Measurements from ENCODE around the gene DRC3. TPM values are rescaled to one million over a fixed set of nuclear protein-coding genes. Genes with fewer than 3 reads are reported as not detected.
"Not testable (repeated sequence)": the region's sequence is repeated elsewhere in the genome, so short reads cannot be mapped to it uniquely, and the experiment has no call there.

The DRC3 gene
- polyA plus RNA-seq, 1 donor from 2014 or later = 1.9 TPM

- peak; percentile 30 for TF ChIP-seq CTCF (IDR thresholded peaks at IDR 0.05; ENCODE audit: poor library complexity, severe bottlenecking)
- TF ChIP-seq RAD21 (conservative IDR thresholded peaks at IDR 0.05) = no peak
- TF ChIP-seq REST (IDR thresholded peaks at IDR 0.05; ENCODE audit: borderline replicate concordance) = no peak
- TF ChIP-seq EP300 (conservative IDR thresholded peaks at IDR 0.05; ENCODE audit: poor library complexity, severe bottlenecking) = no peak
- no peak for TF ChIP-seq MXI1 (conservative IDR thresholded peaks at IDR 0.05; ENCODE audit: poor library complexity, severe bottlenecking)
- Histone ChIP-seq H3K27me3 (ENCODE audit: insufficient read depth, low read depth, low read length) (no peaks in the 10 kb centered on the region), H3K4me2 (ENCODE audit: low read length) (no peak overlapping the region), H3K27ac (ENCODE audit: low read length) (no peak overlapping the region), H3K36me3 (ENCODE audit: insufficient read depth, low read length) (no peaks in the 10 kb centered on the region), H3K79me2 (replicated peaks; ENCODE audit: insufficient read depth, low read length) (no peaks in the 10 kb centered on the region), H3K9me3 (ENCODE audit: low read length) (no peaks in the 10 kb centered on the region), H3K9ac (ENCODE audit: low read length) (no peak overlapping the region), H3K9me2 (ENCODE audit: insufficient read depth, low read length) (no peaks in the 10 kb centered on the region), H2AFZ (ENCODE audit: low read depth, low read length) (no peak overlapping the region), H4K20me1 (ENCODE audit: insufficient read depth) (no peaks in the 10 kb centered on the region), H3K4me3 (ENCODE audit: low read length) (no peak overlapping the region), H3F3A (ENCODE audit: insufficient read depth, low read length, poor library complexity, severe bottlenecking) (no peaks in the 10 kb centered on the region)
Observed at GRCh38 chr17:17994271-17995069, 21.8 kb downstream of the DRC3 start.

- H3K4me3 ChIP-seq (ENCODE audit: low read length); H3K27ac ChIP-seq (ENCODE audit: low read length); H3K9me2 ChIP-seq (ENCODE audit: insufficient read depth, low read length); H3K27me3 ChIP-seq (ENCODE audit: insufficient read depth, low read depth, low read length); H3K4me2 ChIP-seq (ENCODE audit: low read length); H3K9me3 ChIP-seq (ENCODE audit: low read length); H3K79me2 ChIP-seq (replicated peaks; ENCODE audit: insufficient read depth, low read length); H3K9ac ChIP-seq (ENCODE audit: low read length); H3F3A ChIP-seq (ENCODE audit: insufficient read depth, low read length, poor library complexity, severe bottlenecking); H2AFZ ChIP-seq (ENCODE audit: low read depth, low read length); H4K20me1 ChIP-seq (ENCODE audit: insufficient read depth); H3K36me3 ChIP-seq (ENCODE audit: insufficient read depth, low read length): not testable (repeated sequence)
Observed at GRCh38 chr17:17995887-17996286, 23.2 kb downstream of the DRC3 start.

GRCh38 chr17:17998934-17999333 is 26.3 kb downstream of the DRC3 start:
- no peaks in the 10 kb centered on the region for H3K36me3 ChIP-seq (ENCODE audit: insufficient read depth, low read length)
- H3K27me3 ChIP-seq (ENCODE audit: insufficient read depth, low read depth, low read length) = no peaks in the 10 kb centered on the region
- no peaks in the 10 kb centered on the region for H3K79me2 ChIP-seq (replicated peaks; ENCODE audit: insufficient read depth, low read length)
- no peaks in the 10 kb centered on the region for H3K9me3 ChIP-seq (ENCODE audit: low read length)
- TF ChIP-seq POLR2AphosphoS5 (IDR thresholded peaks at IDR 0.05) (no peak), CTCF (IDR thresholded peaks at IDR 0.05; ENCODE audit: poor library complexity, severe bottlenecking) (no peak)
- H3K9me2 ChIP-seq (ENCODE audit: insufficient read depth, low read length) = no peaks in the 10 kb centered on the region
- H4K20me1 ChIP-seq (ENCODE audit: insufficient read depth) = no peaks in the 10 kb centered on the region
- no peaks in the 10 kb centered on the region for H3F3A ChIP-seq (ENCODE audit: insufficient read depth, low read length, poor library complexity, severe bottlenecking)
- no peak overlapping the region for H2AFZ ChIP-seq (ENCODE audit: low read depth, low read length)
- H3K27ac ChIP-seq (ENCODE audit: low read length) = no peak overlapping the region
- H3K4me3 ChIP-seq (ENCODE audit: low read length) = no peak overlapping the region
- no peak overlapping the region for H3K4me2 ChIP-seq (ENCODE audit: low read length)
- H3K9ac ChIP-seq (ENCODE audit: low read length) = no peak overlapping the region

Measured in neural cell (in vitro differentiated cells).